ENCODE results near the gene RAP1GAP2.
"Not testable (repeated sequence)": the region's sequence is repeated elsewhere in the genome, so short reads cannot be mapped to it uniquely, and the experiment has no call there.

RAP1GAP2 gene

DNA sequence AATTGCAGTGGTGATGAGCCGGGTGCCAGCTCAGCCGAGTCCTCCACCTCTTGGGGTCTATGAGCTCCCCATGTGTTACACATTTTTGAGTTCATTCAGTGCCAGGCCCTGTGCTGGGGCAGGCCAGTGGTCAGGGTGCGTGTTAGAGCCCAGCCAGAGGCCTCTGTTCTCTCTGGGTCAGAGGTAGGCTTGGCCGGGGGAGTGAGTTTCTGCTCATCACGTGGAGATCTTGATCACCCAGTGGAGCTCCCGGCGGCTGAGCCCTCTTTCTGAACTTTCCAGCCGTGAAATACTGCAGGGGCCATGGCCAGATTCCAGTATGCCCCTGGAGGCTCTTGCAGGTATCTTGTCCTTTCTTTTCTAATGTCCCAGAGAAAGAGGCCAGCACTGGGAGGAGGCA is 93.0 kb downstream of the RAP1GAP2 start:
- no peak for DNase-seq

DNA sequence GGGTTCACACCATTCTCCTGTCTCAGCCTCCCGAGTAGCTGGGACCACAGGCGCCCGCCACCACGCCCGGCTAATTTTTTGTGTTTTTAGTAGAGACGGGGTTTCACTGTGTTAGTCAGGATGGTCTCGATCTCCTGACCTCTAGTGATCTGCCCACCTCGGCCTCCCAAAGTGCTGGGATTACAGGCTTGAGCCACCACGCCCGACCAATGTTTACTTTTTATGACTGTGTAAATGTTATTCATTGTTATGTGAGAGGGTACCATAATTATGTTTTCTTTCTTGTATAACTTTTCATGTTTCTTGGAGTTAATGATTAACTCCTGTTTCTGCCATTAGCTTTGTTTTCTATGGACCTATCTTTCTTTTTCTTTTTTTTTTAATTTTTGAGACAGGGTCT is 94.5 kb downstream of the RAP1GAP2 start:
- DNase-seq: not testable (repeated sequence)

DNA sequence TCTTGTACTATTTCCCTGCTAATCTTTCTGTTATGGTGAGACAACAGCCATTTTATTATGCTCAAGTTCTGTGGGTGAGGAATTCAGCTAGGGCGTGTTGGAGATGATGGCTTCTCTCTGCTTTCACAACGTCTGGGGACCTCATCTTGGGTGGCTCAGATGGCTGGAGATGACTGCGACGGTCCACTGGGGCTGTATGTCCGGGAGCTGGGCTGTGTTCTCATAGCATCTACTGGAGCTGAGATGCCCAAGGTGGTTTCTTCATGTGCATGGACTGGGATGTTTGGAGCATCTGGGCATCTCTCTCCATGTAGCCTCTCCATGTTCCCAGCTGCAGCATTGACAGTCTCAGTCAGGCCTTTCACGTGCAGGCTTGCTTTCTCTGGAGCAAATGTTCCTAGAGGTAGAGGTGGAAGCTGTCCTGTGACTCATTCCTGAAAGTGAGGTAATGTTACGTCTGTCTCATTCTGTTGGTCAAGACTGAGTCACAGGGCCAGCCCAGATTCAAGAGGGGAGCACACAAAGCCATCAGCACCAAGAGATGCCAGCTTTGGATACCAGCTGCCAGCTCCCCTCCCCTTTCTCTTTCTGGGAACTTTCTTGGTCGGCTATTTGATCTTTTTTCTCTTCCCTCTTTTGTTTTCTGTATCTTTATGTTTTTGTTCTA is 96.2 kb downstream of the RAP1GAP2 start:
- no peak for DNase-seq

DNA sequence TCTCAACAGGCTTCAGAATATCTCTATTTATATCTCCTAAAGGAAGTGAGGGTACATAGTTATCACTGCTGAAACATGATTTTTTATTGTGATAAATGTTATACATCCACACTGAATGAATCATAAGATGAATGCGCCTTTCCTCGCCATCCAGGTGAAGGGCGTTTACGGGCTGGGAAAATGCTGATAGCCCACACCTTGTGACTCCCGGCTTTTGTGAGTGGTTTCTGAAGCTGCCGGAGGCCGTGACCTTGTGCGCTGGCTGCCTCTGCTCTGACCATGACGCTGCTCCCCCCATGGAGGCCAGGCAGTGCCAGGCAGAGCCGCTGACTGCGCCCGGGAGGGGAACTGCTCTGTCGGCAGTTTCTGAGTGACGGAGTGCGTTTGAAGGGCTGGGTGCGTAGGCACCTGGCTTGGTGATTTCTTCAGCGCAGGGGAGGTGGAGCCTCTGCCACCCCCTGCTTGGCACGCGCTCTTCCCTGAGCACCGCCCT is 97.2 kb downstream of the RAP1GAP2 start:
- DNase-seq: no peak

DNA sequence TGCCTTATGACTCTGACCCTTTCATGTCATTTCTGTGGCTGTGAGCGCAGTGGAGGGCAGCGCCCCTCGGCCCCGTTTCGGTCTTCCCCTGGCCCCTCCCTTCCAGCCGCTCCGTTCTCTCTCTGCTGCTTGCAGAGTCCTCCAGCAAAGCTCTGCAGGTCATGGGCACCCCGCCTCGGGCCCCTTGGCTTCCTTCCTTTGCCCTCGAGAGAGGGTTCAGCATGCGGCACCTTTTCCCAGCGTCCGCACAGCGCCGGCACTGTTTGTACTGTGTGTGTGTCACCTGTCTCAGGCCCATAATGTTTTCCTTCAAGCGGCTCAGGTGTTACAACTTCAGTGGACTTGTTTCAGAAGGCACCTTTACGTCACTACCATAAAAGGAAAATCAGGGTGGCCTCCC is 98.5 kb downstream of the RAP1GAP2 start:
- no peak for DNase-seq

DNA sequence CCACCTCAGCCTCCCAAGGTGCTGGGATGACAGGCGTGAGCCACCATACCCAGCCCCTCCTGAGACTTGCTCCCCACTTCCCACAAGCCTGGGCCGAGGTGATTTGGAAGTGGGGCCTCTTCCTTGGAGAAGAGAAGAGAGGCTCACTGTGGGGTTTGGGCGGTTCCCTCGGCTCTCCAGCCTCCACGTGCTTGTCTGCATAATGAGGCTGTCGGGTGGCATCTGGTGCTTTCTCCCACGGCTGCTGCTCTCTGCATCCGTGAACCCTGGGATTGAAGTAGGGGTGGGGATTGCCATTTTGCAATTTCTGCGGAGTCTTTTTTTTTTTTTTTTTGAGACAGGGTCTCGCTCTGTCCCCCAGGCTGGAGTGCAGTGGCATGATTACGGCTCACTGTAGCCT is 101.4 kb downstream of the RAP1GAP2 start:
- no peak for DNase-seq

DNA sequence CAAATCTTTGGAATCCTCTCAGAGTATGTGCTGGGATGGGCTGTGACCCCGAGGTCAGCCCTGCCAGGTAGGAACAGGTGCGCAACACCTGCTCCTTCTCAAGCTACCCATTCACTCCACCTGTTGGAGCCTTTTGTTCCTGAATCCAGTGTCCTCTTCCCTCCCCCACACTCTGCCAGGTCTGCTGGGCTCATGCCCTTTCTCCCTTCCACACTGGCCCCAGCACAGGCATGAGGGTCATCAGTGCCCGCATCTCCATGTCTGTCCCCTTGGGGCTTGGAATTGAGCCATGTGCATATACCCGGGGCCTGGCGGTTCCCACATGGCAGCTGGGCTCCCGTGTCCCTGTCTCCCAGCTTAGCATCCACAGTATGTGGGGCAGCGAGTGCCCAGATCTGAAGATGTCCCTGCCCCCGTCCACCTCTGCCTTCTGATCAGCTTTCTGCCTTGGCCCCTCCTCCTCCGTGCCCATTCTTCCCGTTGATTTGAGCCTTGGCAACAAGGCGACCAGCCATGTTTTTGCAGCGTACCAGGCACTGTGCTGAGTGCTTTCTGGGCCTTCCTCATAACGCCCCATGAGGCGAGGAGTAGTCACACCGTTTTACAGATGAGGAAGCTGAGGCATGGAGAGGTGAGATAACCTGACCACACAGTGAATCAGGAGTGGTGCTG is 102.2 kb downstream of the RAP1GAP2 start:
- no peak for DNase-seq

DNA sequence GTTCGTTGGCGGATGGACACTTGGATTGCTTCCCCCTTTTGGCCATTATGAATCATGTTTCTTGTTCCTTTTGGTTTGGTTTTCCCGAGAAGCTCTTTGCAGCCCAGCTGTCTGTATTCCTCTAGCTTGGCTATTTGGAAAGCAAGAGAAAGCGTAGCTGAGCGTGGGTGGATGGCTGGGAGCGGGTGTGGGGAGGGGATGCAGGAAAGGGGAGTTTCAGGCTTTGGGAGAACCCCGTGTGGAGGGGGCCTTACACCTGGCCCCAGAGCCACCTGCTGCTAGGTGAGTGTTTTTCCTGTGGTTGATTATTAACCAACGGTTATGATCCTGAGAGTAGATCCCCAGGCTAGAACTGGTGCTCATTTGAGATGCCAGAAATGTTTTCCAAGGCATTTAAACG is 103.7 kb downstream of the RAP1GAP2 start:
- DNase-seq: no peak

DNA sequence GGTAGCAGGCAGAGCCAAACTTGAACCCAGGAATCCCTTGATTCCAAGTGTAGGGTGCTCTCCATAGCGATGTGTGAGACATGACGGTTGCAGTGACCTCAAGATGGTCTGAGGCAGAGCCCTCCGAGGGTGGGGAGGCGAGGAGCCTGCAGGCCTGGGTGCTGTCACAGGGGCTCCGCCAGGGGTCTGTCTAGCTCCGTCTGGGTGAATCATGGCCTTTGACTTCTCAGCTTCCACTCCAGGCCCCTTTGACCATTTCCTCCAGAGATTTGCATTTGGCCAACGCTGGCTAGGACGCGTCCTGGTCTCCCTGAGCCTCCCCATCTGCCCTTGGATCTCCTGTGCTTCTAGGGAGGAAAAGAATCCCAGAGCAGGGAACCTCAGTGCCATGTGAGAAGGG is 104.6 kb downstream of the RAP1GAP2 start:
- DNase-seq: no peak

DNA sequence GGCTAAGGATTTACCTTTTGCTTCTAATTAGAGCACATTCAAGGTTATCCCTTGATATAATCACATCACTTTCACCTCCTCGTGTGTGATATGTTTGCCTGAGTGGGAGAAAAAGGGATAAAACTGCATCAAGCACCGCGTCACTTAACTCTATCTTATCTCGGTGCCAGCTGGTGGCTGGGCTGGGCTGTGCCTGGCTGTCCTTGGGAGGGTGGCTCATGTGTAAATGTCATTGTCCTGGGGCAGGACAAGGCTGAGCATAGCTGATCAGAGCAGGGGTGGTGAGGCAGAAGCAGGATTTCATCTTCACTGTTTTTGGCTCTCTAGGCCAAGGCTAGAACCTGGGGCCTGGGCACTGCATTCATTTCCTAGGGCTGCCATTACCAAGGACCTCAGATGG is 105.3 kb downstream of the RAP1GAP2 start:
- no peak for DNase-seq

DNA sequence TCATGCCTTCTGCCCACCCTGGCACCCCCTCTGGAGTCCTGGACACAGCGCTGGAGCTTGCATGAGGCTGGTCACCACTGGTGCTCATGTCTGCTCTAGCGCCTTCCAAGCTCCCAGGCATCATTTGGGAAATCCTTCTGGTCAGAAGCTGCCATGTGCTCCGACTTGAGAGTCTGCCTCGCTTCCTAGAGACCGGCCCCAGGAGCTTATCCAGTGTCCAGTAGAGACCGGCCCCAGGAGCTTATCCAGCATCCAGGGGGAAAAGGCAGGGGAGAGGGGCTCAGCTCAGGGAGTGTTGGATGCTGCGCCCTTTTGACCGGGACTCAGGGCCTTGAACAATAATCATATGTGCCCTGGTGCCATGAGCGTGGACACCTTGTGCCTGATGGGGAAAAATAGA is 106.3 kb downstream of the RAP1GAP2 start:
- DNase-seq: no peak

DNA sequence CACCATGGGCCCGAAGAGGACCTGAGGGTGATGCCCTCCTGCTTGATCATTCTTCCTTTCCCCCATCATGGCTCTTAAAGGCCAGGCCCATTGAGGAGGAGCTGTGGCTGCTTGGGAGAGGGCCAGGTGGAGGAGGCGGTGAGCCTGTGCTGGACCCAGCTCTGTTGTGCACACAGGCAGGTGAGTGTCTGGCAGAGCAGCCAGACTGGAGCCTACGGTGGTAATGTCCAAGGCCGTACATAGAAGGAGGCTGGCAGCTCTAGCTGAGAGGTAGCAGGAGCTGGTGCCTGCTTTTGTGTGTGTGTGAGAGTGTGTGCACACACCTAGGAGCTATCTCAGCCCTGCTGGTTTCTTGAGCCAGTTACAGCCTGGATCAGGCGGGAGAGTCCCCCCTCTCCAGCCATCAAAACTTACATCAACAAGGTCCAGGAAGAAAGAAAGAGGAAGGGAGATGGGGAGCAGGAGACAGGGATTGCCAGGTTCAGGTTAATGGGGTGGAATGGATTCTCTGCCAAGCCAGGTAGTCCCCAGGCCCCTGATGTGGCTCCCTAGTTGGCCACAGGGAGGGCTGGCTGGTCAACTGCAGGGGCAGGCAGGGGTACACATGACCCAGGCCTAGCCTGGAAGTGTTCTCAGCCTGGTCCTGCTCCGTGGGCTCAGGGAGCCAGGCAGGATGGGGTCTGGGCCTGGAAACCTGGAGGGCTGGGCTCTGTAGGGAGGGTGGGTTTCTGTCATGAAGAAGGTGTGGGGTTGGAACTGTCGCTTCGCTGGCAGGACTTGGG is 107.1 kb downstream of the RAP1GAP2 start:
- DNase-seq: no peak

DNA sequence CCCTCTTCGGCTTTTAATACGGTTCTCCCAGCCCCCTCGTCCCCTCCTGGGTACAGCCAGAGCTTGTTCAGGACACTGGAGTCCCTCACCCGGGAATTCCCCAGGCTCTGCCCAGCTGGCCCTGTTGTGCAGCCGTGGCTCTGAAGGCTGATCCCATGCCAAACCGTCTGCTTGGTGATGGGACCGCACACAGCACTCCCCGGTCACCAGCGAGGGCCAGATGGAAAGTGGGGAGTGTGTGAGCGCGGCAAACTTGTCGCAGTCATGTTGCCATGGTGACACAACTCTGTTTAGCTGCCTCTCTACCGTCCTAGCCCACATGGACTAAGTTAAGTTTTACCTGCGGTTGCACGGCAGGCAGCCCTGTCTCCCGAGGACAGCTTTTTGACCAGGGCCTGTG is 107.9 kb downstream of the RAP1GAP2 start:
- no peak for DNase-seq

DNA sequence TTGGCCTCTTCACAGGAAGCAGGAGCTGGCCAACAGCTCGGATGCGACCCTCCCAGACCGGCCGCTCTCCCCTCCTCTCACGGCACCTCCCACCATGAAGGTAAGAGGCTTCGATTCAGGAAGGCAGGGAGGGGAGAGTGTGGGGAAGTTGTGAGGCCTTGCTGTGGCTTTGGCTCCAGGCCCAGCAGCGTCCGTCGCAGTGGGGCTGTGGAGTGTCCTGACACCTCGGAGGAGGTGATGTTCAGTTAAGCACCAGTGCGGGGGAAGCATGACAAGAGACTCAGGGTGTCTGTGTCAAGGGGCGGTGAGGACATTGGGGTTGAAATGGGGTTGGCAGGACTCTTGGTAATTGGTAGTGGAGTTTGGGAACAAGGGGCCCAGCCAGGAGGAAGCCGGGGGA is 109.0 kb downstream of the RAP1GAP2 start:
- DNase-seq: no peak

DNA sequence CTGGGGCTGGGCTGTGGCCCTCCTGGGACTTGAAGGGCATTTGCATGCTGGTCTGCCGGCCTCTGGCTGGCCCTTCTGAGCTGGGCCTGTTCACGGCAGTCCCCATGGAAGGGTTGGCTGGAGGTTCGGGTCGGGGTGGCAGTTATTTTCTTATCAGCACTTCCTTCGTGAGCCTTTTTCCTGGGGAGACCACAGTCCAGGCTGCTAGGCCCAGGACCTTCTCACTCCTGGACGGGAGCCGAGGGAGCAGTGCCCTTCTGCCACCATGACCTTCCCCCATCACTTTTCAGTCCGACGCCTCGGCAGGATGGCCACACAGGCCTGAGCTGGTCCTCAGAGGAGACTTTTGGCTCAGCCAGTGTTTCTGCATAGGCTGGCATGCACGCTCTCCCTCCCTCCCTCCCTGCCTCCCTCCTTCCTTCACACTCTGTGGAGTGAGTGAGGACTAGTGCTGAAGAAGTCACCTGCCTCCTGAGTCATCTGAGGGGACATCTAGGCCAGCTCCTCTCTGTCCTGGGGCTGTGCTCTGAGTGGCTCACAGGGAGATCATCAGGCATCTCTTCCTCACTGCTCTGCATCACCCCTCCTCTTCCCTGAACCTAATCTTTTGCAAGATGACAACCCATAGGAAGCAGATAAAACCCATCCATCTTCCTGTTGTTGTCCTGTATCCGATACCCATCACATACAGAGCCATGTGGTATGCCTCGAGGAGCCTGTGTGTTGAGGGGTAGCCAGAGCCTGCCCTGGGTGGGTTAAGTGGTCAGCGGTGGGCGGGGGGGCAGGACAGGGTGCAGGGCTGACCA is 109.7 kb downstream of the RAP1GAP2 start:
- DNase-seq: no peak

DNA sequence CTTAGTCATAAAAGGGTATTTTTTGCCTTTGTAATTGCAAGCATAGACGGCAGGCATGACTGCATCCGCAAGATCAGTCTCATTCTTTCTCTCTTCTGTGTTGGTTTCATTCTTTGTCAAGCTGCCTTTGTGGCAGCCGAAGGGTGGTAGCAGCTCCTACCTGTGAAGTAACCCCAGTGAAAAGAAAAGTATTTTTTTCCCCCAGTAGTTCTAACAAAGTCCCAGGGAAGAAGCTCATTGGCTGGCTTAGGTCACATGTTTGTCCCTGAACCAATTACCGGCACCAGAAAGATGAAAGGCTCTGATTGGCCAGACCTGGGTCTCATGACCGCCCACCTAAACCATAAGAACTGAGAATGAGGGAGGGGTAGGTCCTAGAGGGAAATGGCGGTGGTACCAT is 110.7 kb downstream of the RAP1GAP2 start:
- DNase-seq: peak; percentile 31

DNA sequence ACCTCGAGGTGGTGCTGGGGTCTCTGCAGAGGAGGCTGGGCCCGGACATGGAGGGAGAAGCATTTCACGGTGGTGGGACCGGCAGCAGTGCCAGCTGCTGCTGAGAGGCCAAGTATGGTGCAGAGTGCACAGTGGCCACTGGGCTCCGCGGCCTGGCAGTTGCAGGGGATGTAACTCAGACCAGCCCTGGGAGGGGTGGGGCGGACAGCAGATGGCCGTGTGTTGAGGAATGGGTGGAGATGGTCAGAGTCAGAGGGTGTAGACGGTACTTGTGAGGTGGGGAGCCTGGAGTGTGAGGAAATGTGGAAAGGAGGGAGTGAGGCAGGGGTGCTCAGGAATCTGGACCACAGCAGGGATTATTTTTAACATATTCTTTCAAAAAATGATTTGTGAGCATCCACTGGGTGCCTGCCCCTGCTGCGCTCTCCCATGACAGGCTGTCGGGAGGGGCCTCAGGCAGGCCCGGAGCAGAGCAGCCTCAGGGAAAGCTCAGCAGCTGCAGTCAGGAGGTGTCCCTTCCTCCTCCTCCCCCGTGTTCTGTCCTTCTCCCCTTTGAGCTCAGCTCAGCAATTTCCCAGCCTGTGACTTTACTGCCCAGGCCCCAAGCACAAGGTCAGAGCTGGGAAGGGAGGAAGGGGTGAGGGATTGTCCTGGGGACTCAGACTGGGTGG is 113.1 kb downstream of the RAP1GAP2 start:
- DNase-seq: no peak

DNA sequence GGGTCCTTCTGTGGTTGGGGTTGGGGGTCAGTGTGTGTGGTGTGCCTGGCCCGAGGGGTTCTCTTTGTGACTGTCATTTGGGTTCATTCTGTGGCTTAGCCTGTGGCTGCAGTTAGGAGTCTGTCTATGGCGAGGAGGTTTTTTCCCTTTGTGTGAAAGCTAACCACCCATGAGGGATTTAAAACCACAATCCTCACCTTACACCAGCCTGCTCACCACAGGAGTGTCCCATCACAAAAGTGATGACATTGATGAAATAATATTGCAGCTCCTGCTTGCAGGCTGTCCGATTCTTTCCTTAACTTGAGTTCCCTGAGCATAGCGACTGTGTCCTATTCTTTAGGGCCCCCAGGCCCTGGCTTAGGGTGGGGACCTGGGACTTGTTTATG is 113.6 kb downstream of the RAP1GAP2 start:
- DNase-seq: no peak

DNA sequence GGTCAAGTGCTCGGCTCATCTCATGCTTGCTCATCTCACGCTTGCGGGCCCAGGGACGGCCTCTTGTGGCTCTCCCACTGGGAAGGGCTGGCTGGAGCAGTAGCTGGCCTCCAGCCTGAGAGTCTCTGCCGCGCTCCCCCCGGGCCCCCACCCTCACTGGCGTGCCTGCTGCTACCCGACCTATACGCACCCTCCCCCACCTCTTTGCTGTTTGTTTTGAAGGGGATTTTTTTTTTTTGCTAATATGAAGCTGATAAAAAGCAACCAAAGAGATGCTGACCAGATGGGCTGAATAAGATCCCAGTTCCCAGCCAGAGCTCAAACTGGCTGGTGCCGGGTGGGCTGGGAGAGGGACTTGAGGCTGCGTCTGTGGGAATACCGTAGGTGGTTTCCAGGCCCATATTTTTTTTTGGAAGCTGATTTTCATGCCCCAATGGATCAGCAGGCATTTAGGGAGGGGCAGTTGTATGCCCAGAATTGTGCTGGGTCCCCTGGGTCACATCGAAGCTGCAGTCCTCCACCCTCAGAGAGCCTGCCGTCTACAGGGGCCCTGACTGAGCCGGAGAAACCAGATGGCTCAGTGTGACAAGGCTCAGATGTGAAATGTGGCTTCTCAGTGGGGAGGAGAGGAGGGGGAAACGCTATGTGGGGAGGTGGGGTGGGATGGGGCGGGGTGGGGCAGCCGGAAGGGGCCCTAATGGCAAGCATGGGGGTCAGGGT is 115.0 kb downstream of the RAP1GAP2 start:
- no peak for DNase-seq

DNA sequence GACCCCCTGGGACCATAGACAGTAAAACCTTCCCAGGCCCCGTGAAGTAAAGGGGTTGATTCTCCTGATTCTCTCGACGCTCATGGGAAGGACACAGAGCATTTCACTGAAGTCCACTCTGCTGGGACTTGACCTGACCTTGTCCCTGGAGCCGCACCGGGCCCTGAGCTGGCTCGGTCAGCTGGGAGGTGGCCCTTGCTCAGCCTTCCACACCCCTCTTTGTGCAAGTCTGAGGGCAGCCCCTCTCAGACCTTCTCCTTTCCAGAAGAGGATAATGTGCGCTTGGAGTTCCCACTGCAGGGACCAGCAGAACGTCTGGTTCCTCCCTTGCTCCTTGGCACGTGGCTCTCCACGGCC is 115.5 kb downstream of the RAP1GAP2 start:
- DNase-seq: no peak

DNA sequence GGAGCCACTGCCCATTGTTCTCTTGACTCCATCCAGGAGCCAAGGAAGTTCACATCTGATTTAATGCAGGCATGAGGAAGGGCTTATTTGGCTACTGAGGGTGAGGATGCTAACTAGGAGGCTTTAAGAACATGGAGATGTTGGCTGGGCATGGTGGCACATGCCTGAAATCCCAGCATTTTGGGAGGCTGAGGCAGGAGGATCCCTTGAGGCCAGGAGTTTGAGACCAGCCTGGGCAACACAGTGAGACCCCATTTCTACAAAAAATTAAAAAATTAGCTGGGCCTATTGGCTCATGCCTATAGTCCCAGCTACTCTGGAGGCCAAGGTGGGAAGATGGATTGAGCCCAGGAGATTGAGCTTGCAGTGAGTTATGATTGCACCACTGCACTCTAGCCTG is 116.5 kb downstream of the RAP1GAP2 start:
- no peak for DNase-seq

DNA sequence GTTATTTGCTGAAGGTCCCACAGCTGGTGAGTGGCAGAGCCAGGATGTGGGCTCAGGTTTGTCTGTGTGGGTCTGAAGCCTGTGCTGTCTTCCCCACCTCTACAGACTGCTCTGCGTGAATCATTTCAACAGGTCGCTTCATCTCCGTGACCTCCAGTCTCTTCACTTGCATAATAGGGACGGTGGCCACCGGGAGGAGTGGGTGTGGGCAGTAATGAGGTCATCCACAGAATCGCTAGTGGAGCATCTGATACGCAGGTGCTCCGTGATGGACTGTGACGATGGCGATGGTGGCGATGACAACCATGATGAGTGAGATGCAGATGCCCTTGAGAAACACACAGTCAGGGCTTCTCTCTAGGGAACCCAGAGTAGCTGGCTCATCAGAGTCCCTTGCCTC is 120.2 kb downstream of the RAP1GAP2 start:
- no peak for DNase-seq
